K562 (cell line): ENCODE measurements around the gene MYBPHL. TPM values are rescaled to one million over a fixed set of nuclear protein-coding genes. Genes with fewer than 3 reads are reported as not detected.

ENCODE experiments used
- ATF1 ChIP-seq, 2 experiments: fragments of 450-650 bp in 1 of 2; IDR thresholded peaks; 2 replicates each; pipeline ENCODE4 v1.6.1; 2016; ENCODE audit warnings: missing compliant biosample characterization in 1 of 2, missing genetic modification characterization in 1 of 2
- BMI1 ChIP-seq: fragments of 150-350 bp; IDR thresholded peaks from 2 replicates; pipeline ENCODE4 v1.6.1; 2014; ENCODE audit warnings: low read length
- CBX1 ChIP-seq: sonication (generic); IDR thresholded peaks from 2 replicates; pipeline ENCODE4 v1.6.1; 2016; ENCODE audit warnings: antibody characterized with exemption, low read depth, mild to moderate bottlenecking
- CEBPG ChIP-seq, 3 experiments: fragments of 200-800 bp in 1 of 3; sonication (Bioruptor generic) in 1 of 3; sonication (generic) in 1 of 3; formaldehyde crosslinking in 1 of 3; IDR thresholded peaks in 2 of 3; conservative IDR thresholded peaks in 1 of 3; 2 replicates each; pipeline versions ENCODE4 v1.6.1 to v1.8.0; 2016 to 2022; ENCODE audit warnings: missing compliant biosample characterization in 2 of 3, missing genetic modification characterization in 2 of 3, mild to moderate bottlenecking in 1 of 3, missing genetic modification reagents in 1 of 3
- IRF2 ChIP-seq: sonication (generic); formaldehyde crosslinking; IDR thresholded peaks from 2 replicates; pipeline ENCODE4 v1.8.1; 2022; ENCODE audit warnings: mild to moderate bottlenecking, missing genetic modification reagents
- MAFF ChIP-seq: IDR thresholded peaks from 2 replicates; pipeline ENCODE4 v1.6.1; 2012; ENCODE audit warnings: low read length, improper control_type of control experiment
- MEF2A ChIP-seq: IDR thresholded peaks from 2 replicates; pipeline ENCODE4 v1.6.1; 2011; ENCODE audit warnings: low read depth, mild to moderate bottlenecking, low read length, moderate library complexity; ENCODE audit not compliant: control insufficient read depth
- NCOA1 ChIP-seq: fragments of 450-650 bp; IDR thresholded peaks from 2 replicates; pipeline ENCODE4 v1.6.1; 2016; ENCODE audit warnings: low read depth
- NFRKB ChIP-seq: fragments of 450-650 bp; IDR thresholded peaks from 2 replicates; pipeline ENCODE4 v1.6.1; 2016; ENCODE audit warnings: low read depth
- RAD51 ChIP-seq: fragments of 450-650 bp; IDR thresholded peaks from 2 replicates; pipeline ENCODE4 v1.7.1; 2016; ENCODE audit warnings: low read depth, mild to moderate bottlenecking, borderline replicate concordance
- RBM17 ChIP-seq: fragments of 200-400 bp; formaldehyde crosslinking; IDR thresholded peaks from 2 replicates; pipeline ENCODE4 v1.6.1; 2017; ENCODE audit warnings: low read depth, mild to moderate bottlenecking, low read length, borderline replicate concordance
- SETDB1 ChIP-seq: IDR thresholded peaks from one replicate; pipeline ENCODE4 v1.6.1; 2012; ENCODE audit warnings: low read length, control low read depth, inconsistent platforms
- SRSF9 ChIP-seq: fragments of 200-400 bp; formaldehyde crosslinking; IDR thresholded peaks from 2 replicates; pipeline ENCODE4 v1.6.1; 2017; ENCODE audit warnings: low read depth, low read length, borderline replicate concordance
- THRAP3 ChIP-seq: fragments of 450-650 bp; IDR thresholded peaks from 2 replicates; pipeline ENCODE4 v1.6.1; 2016; ENCODE audit warnings: mild to moderate bottlenecking, inconsistent platforms, borderline replicate concordance
- U2AF1 ChIP-seq: fragments of 200-400 bp; formaldehyde crosslinking; optimal IDR thresholded peaks from 2 replicates; pipeline ENCODE3; 2017; ENCODE audit warnings: mild to moderate bottlenecking, low read depth, low read length, moderate library complexity
- ZBTB8A ChIP-seq: fragments of 450-650 bp; IDR thresholded peaks from 2 replicates; pipeline ENCODE4 v1.6.1; 2018; ENCODE audit warnings: mild to moderate bottlenecking, moderate library complexity; ENCODE audit not compliant: partially characterized antibody
- ZNF146 ChIP-seq: IDR thresholded peaks from one replicate; pipeline ENCODE4 v1.6.1; 2018; ENCODE audit warnings: missing compliant biosample characterization; ENCODE audit not compliant: unreplicated experiment
- ZNF707 ChIP-seq: fragments of 250-450 bp; sonication (Bioruptor Pico); conservative IDR thresholded peaks from 2 replicates; pipeline ENCODE4 v1.8.0; 2022; ENCODE audit warnings: inconsistent platforms, mild to moderate bottlenecking, moderate library complexity
- ZNF778 ChIP-seq: fragments of 450-650 bp; formaldehyde crosslinking; IDR thresholded peaks from 2 replicates; pipeline ENCODE4 v1.4.0; 2020; ENCODE audit warnings: mild to moderate bottlenecking, moderate library complexity
- polyA plus RNA-seq, 8 experiments: library from polyadenylated mRNA; depleted of rRNA in 4 of 8; stranded (reverse) in 5 of 8; unstranded in 3 of 8; fragments of >200 nt; fragmentation: Nextera tagmentation in 2 of 8; fragmentation: Illumina TruSeq in 1 of 8; extraction: Ambion mirVana in 2 of 8; extraction: Trizol in 1 of 8; gene quantifications; 2 replicates each; pipeline versions ENCODE4 v1.2.1 to v1.2.3, GENCODE V29; 2011 to 2014; ENCODE audit warnings: inconsistent platforms in 1 of 8, missing spikeins in 1 of 8
- total RNA-seq, 7 experiments: library from RNA; depleted of rRNA in 6 of 7; stranded (reverse); fragments of >200 nt in 6 of 7; fragmentation: Illumina TruSeq in 2 of 7; extraction: Trizol in 2 of 7; gene quantifications; 2 replicates each; pipeline versions ENCODE4 v1.2.1 to v1.2.3, GENCODE V29; 2011 to 2021; ENCODE audit warnings: low replicate concordance in 1 of 7
- TF ChIP-seq, protein P1 (sequence below): fragments of 450-650 bp; formaldehyde crosslinking; IDR thresholded peaks from 2 replicates; pipeline ENCODE4 v1.4.0; 2020; ENCODE audit warnings: mild to moderate bottlenecking, moderate library complexity
- TF ChIP-seq, protein P2 (sequence below): fragments of 450-650 bp; IDR thresholded peaks from 2 replicates; pipeline ENCODE4 v1.6.1; 2016; ENCODE audit warnings: missing biosample characterization, missing genetic modification characterization
- TF ChIP-seq, protein P3 (sequence below): fragments of 450-650 bp; IDR thresholded peaks from 2 replicates; pipeline ENCODE4 v1.6.1; 2017; ENCODE audit warnings: mild to moderate bottlenecking, moderate library complexity
- TF ChIP-seq, protein P4 (sequence below): fragments of 250-450 bp; sonication (Bioruptor Pico); IDR thresholded peaks from 2 replicates; pipeline ENCODE4 v1.8.0; 2022; ENCODE audit warnings: moderate library complexity, mild to moderate bottlenecking, inconsistent platforms
- TF ChIP-seq, protein P5 (sequence below): sonication (generic); formaldehyde crosslinking; IDR thresholded peaks from 2 replicates; pipeline ENCODE4 v1.5.0; 2020; ENCODE audit warnings: missing genetic modification reagents

MYBPHL gene
- total and polyA plus RNA-seq, 9 of the 15 experiments (the other 6 are each of a cell fraction or from before 2014, with no cell fraction given), result 0.20 to 1.9 (median 0.33) TPM

DNA sequence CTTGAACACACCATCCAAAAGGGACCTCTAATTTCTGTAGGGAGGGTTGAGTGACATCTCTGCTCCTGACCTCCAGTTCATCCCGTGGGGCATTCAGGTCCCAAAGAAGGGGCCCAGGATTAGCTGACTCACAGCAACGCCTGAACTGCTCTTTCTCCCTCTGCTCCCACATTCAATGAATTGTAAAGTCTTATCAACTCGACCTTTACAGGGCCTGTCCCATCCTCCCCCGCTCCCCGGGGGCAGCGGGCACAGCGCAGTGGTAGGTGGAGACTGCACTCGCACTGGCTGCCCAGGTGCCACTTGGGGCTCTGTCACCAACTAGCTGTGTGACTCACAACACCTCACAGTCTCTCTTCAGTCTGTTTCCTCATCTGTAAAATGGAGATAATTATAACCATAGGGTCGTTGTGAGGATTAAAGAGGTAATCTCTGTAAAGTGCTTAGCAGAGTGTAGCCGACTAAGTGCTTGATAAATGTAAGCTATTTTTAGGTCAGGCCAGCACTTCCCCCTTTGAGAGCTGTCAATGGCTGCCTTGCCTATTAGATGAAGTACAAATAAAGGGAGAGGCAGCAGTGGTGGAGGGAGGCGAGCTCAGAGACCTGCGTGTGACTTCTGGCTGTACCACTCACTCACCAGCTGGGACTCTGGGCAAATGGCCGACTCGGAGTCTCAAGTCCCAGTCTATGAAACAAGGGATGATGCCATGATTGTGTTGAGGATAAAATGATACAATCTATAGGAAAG is 637 bp upstream of the MYBPHL start (continued):
- TF ChIP-seq, protein P1, sequence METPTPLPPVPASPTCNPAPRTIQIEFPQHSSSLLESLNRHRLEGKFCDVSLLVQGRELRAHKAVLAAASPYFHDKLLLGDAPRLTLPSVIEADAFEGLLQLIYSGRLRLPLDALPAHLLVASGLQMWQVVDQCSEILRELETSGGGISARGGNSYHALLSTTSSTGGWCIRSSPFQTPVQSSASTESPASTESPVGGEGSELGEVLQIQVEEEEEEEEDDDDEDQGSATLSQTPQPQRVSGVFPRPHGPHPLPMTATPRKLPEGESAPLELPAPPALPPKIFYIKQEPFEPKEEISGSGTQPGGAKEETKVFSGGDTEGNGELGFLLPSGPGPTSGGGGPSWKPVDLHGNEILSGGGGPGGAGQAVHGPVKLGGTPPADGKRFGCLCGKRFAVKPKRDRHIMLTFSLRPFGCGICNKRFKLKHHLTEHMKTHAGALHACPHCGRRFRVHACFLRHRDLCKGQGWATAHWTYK (CRISPR knock-in tag), result 0 out of 2 replicates have a peak, but pooled peaks have one; percentile 10
- TF ChIP-seq, protein P2, sequence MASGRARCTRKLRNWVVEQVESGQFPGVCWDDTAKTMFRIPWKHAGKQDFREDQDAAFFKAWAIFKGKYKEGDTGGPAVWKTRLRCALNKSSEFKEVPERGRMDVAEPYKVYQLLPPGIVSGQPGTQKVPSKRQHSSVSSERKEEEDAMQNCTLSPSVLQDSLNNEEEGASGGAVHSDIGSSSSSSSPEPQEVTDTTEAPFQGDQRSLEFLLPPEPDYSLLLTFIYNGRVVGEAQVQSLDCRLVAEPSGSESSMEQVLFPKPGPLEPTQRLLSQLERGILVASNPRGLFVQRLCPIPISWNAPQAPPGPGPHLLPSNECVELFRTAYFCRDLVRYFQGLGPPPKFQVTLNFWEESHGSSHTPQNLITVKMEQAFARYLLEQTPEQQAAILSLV (tag), result no peak
- TF ChIP-seq CBX1 (no peak), RAD51 (no peak), BMI1 (no peak), ZNF778 (CRISPR knock-in tag) (no peak), ATF1 (CRISPR knock-in tag; IDR thresholded peaks at IDR 0.05) (no peak), ATF1 (tag; IDR thresholded peaks at IDR 0.05) (peak; percentile 67), SETDB1 (no peak), MEF2A (peak; percentile 98), IRF2 (no peak), NCOA1 (0 out of 2 replicates have a peak, but pooled peaks have one; percentile 38), CEBPG (CRISPR knock-in tag; IDR thresholded peaks at IDR 0.05) (no peak), CEBPG (tag; conservative IDR thresholded peaks at IDR 0.05 in 1 of 2, IDR thresholded peaks at IDR 0.05 in 1 of 2) (no peak), SRSF9 (no peak), MAFF (peak; percentile 5; the same call in 1 of the 2 replicates), ZBTB8A (no peak), ZNF146 (CRISPR knock-in tag) (no peak), U2AF1 (no peak), NFRKB (no peak), ZNF707 (CRISPR knock-in tag) (no peak), THRAP3 (no peak), RBM17 (no peak)
- TF ChIP-seq, protein P3, sequence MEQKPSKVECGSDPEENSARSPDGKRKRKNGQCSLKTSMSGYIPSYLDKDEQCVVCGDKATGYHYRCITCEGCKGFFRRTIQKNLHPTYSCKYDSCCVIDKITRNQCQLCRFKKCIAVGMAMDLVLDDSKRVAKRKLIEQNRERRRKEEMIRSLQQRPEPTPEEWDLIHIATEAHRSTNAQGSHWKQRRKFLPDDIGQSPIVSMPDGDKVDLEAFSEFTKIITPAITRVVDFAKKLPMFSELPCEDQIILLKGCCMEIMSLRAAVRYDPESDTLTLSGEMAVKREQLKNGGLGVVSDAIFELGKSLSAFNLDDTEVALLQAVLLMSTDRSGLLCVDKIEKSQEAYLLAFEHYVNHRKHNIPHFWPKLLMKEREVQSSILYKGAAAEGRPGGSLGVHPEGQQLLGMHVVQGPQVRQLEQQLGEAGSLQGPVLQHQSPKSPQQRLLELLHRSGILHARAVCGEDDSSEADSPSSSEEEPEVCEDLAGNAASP, result no peak
- TF ChIP-seq, protein P4, sequence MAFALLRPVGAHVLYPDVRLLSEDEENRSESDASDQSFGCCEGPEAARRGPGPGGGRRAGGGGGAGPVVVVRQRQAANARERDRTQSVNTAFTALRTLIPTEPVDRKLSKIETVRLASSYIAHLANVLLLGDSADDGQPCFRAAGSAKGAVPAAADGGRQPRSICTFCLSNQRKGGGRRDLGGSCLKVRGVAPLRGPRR (CRISPR knock-in tag), result no peak
- TF ChIP-seq, protein P5, sequence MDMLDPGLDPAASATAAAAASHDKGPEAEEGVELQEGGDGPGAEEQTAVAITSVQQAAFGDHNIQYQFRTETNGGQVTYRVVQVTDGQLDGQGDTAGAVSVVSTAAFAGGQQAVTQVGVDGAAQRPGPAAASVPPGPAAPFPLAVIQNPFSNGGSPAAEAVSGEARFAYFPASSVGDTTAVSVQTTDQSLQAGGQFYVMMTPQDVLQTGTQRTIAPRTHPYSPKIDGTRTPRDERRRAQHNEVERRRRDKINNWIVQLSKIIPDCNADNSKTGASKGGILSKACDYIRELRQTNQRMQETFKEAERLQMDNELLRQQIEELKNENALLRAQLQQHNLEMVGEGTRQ (CRISPR knock-in tag), result no peak
